ENCODE data around the gene STK32A.

- no peak for TF ChIP-seq CTCF (IDR thresholded peaks at IDR 0.05)
- TF ChIP-seq EP300 (IDR thresholded peaks at IDR 0.05) = no peak
These were observed 55.4 kb downstream of the STK32A start for GRCh38 chr5:147290261-147290660.

All from tibial nerve (tissue), 4 donors.